HepG2 (cell line): ENCODE measurements around the gene ERLIN1. TPM values are rescaled to one million over a fixed set of nuclear protein-coding genes. Genes with fewer than 3 reads are reported as not detected.

ENCODE experiments used
- ARNT2 ChIP-seq: sonication (generic); formaldehyde crosslinking; IDR thresholded peaks from 2 replicates; pipeline ENCODE4 v1.8.0; 2022; ENCODE audit warnings: mild to moderate bottlenecking, low read depth, missing genetic modification reagents, moderate library complexity
- ATF7-NPFF ChIP-seq: sonication (generic); formaldehyde crosslinking; IDR thresholded peaks from 2 replicates; pipeline ENCODE4 v1.8.1; 2023; ENCODE audit warnings: mild to moderate bottlenecking, low read depth, missing genetic modification reagents, moderate library complexity
- CBFB ChIP-seq: sonication (generic); formaldehyde crosslinking; IDR thresholded peaks from 2 replicates; pipeline ENCODE4 v1.4.0; 2020; ENCODE audit warnings: missing genetic modification reagents
- CHD2 ChIP-seq: IDR thresholded peaks from 2 replicates; pipeline ENCODE4 v1.6.1; 2011; ENCODE audit warnings: low read depth, low read length, improper control_type of control experiment
- HOXD1 ChIP-seq: sonication (generic); formaldehyde crosslinking; IDR thresholded peaks from 2 replicates; pipeline ENCODE4 v1.5.0; 2020; ENCODE audit warnings: missing genetic modification reagents
- NONO ChIP-seq, 2 experiments: fragments of 450-650 bp in 1 of 2; sonication (generic) in 1 of 2; formaldehyde crosslinking in 1 of 2; IDR thresholded peaks in 1 of 2; conservative IDR thresholded peaks in 1 of 2; 2 replicates each; pipeline versions ENCODE4 v1.6.1 to v1.8.0; 2017 to 2022; ENCODE audit warnings: mild to moderate bottlenecking in 1 of 2, missing genetic modification reagents in 1 of 2, moderate library complexity in 1 of 2
- TMF1 ChIP-seq: sonication (generic); formaldehyde crosslinking; IDR thresholded peaks from 2 replicates; pipeline ENCODE4 v1.8.1; 2022; ENCODE audit warnings: low read depth, missing genetic modification reagents
- ZEB1 ChIP-seq: IDR thresholded peaks from 2 replicates; pipeline ENCODE4 v1.6.1; 2012; ENCODE audit warnings: mild to moderate bottlenecking, low read depth, inconsistent platforms; ENCODE audit not compliant: insufficient replicate concordance
- ZNF224 ChIP-seq: sonication (generic); formaldehyde crosslinking; IDR thresholded peaks from 2 replicates; pipeline ENCODE4 v1.5.0; 2020; ENCODE audit warnings: mild to moderate bottlenecking, missing genetic modification reagents
- ZNF3 ChIP-seq: IDR thresholded peaks from 2 replicates; pipeline ENCODE4 v1.7.0; 2017; ENCODE audit warnings: inconsistent platforms
- ZNF550 ChIP-seq: sonication (generic); formaldehyde crosslinking; IDR thresholded peaks from 2 replicates; pipeline ENCODE4 v1.4.0; 2020; ENCODE audit warnings: mild to moderate bottlenecking, missing genetic modification reagents, borderline replicate concordance
- ZNF619 ChIP-seq: sonication (generic); formaldehyde crosslinking; IDR thresholded peaks from 2 replicates; pipeline ENCODE4 v1.4.0; 2020; ENCODE audit warnings: mild to moderate bottlenecking, missing genetic modification reagents
- ZNF629 ChIP-seq: sonication (generic); formaldehyde crosslinking; conservative IDR thresholded peaks from 2 replicates; pipeline ENCODE4 v1.5.0; 2020; ENCODE audit warnings: missing genetic modification reagents
- ZNF670 ChIP-seq: sonication (generic); formaldehyde crosslinking; IDR thresholded peaks from 2 replicates; pipeline ENCODE4 v1.8.0; 2022; ENCODE audit warnings: mild to moderate bottlenecking, missing genetic modification reagents, borderline replicate concordance
- ZNF790 ChIP-seq: sonication (generic); formaldehyde crosslinking; IDR thresholded peaks from 2 replicates; pipeline ENCODE4 v1.8.0; 2022; ENCODE audit warnings: missing genetic modification reagents, mild to moderate bottlenecking, borderline replicate concordance
- polyA plus RNA-seq, 8 experiments: library from polyadenylated mRNA; depleted of rRNA in 3 of 8; stranded (reverse) in 7 of 8; unstranded in 1 of 8; fragments of >200 nt; fragmentation: Illumina TruSeq in 4 of 8; extraction: Trizol in 4 of 8; gene quantifications; 2 replicates each; pipeline versions ENCODE4 v1.2.1 to v1.2.3, GENCODE V29; 2011 to 2016; ENCODE audit warnings: low read depth in 4 of 8, missing spikeins in 1 of 8, mixed read lengths in 1 of 8; ENCODE audit not compliant: insufficient read depth in 1 of 8
- total RNA-seq, 5 experiments: library from RNA; depleted of rRNA; stranded (reverse); fragments of >200 nt; fragmentation: Illumina TruSeq; extraction: Trizol; gene quantifications; 2 replicates each; pipeline ENCODE4 v1.2.3, GENCODE V29; 2016; ENCODE audit warnings: low read depth in 1 of 5
- TF ChIP-seq, protein P1 (sequence below): sonication (generic); formaldehyde crosslinking; IDR thresholded peaks from 2 replicates; pipeline ENCODE4 v1.4.0; 2020; ENCODE audit warnings: missing genetic modification reagents, borderline replicate concordance
- TF ChIP-seq, protein P2 (sequence below): sonication (generic); formaldehyde crosslinking; IDR thresholded peaks from 2 replicates; pipeline ENCODE4 v1.4.0; 2020; ENCODE audit warnings: missing genetic modification reagents, low read depth, mild to moderate bottlenecking, borderline replicate concordance
- TF ChIP-seq, protein P3 (sequence below): sonication (generic); formaldehyde crosslinking; IDR thresholded peaks from 2 replicates; pipeline ENCODE4 v1.4.0; 2020; ENCODE audit warnings: missing genetic modification reagents
- TF ChIP-seq, protein P4 (sequence below): sonication (generic); formaldehyde crosslinking; IDR thresholded peaks from 2 replicates; pipeline ENCODE4 v1.5.1; 2020; ENCODE audit warnings: missing genetic modification reagents, mild to moderate bottlenecking, borderline replicate concordance

ERLIN1 gene
- total and polyA plus RNA-seq, 2 of the 13 experiments (the other 11 are each of a cell fraction or from before 2014, with no cell fraction given): 56.8 to 69.3 TPM

DNA sequence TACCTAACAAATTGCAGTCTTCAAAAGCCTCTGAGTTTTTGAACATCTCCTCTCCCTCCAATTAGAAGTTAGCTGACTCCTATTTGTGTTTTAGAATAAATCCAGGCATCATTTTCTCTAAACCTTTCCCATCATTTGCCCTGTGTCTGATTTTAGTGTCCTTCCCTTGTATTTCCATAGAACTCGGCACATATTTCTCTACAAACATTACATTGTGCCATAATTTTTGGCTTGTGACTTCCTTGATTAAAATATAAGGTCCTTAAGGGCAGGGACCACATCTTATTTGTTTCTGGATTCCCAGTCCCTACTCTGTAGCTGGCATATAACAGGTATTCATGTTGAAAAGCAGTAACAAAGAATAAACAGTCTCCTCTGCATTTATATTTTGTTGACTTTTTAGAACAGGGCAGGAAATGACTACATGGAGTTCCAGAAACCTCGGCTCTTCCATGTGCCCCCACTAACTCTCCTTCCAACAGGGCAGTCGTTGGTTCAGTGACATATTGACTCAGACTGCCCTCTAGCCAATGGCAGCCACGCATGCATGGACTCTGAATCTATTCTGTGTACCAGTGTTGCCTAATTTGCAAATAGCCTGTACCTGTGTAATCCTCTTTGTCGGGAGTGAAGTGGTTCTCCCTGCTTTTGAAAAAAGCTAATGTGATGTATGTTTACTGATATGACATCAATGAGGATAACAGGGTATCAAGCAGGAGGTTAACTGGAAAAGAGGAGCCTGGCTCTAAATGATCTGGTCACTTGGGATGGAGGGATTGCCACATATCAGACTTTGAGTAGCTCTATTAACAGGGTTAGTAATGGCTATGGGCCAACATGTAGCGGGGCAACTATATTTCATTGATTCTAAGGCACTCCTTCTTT, 84.4 kb downstream of the ERLIN1 start (continued):
- TF ChIP-seq, protein P1, sequence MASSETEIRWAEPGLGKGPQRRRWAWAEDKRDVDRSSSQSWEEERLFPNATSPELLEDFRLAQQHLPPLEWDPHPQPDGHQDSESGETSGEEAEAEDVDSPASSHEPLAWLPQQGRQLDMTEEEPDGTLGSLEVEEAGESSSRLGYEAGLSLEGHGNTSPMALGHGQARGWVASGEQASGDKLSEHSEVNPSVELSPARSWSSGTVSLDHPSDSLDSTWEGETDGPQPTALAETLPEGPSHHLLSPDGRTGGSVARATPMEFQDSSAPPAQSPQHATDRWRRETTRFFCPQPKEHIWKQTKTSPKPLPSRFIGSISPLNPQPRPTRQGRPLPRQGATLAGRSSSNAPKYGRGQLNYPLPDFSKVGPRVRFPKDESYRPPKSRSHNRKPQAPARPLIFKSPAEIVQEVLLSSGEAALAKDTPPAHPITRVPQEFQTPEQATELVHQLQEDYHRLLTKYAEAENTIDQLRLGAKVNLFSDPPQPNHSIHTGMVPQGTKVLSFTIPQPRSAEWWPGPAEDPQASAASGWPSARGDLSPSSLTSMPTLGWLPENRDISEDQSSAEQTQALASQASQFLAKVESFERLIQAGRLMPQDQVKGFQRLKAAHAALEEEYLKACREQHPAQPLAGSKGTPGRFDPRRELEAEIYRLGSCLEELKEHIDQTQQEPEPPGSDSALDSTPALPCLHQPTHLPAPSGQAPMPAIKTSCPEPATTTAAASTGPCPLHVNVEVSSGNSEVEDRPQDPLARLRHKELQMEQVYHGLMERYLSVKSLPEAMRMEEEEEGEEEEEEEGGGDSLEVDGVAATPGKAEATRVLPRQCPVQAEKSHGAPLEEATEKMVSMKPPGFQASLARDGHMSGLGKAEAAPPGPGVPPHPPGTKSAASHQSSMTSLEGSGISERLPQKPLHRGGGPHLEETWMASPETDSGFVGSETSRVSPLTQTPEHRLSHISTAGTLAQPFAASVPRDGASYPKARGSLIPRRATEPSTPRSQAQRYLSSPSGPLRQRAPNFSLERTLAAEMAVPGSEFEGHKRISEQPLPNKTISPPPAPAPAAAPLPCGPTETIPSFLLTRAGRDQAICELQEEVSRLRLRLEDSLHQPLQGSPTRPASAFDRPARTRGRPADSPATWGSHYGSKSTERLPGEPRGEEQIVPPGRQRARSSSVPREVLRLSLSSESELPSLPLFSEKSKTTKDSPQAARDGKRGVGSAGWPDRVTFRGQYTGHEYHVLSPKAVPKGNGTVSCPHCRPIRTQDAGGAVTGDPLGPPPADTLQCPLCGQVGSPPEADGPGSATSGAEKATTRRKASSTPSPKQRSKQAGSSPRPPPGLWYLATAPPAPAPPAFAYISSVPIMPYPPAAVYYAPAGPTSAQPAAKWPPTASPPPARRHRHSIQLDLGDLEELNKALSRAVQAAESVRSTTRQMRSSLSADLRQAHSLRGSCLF: no peak
- no peak for TF ChIP-seq ARNT2
- TF ChIP-seq TMF1 (CRISPR knock-in tag): no peak
- no peak for TF ChIP-seq ATF7-NPFF
- TF ChIP-seq NONO (IDR thresholded peaks at IDR 0.05): no peak
- TF ChIP-seq NONO (CRISPR knock-in tag; conservative IDR thresholded peaks at IDR 0.05): peak; percentile 91
- TF ChIP-seq ZNF629 (CRISPR knock-in tag): peak; percentile 57
- TF ChIP-seq CHD2: no peak
- TF ChIP-seq ZNF670: peak; percentile 71; the same call in 1 of the 2 replicates
- TF ChIP-seq ZNF619 (CRISPR knock-in tag): no peak
- no peak for TF ChIP-seq ZNF224 (CRISPR knock-in tag)
- no peak for TF ChIP-seq ZNF3
- TF ChIP-seq HOXD1: peak; percentile 71; the same call in 1 of the 2 replicates
- TF ChIP-seq, protein P2, sequence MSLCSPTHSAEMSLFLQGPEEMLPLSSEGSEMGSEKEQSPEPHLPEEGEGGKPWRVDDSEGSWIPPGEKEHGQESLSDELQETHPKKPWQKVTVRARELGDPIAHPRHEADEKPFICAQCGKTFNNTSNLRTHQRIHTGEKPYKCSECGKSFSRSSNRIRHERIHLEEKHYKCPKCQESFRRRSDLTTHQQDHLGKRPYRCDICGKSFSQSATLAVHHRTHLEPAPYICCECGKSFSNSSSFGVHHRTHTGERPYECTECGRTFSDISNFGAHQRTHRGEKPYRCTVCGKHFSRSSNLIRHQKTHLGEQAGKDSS: no peak
- TF ChIP-seq, protein P3, sequence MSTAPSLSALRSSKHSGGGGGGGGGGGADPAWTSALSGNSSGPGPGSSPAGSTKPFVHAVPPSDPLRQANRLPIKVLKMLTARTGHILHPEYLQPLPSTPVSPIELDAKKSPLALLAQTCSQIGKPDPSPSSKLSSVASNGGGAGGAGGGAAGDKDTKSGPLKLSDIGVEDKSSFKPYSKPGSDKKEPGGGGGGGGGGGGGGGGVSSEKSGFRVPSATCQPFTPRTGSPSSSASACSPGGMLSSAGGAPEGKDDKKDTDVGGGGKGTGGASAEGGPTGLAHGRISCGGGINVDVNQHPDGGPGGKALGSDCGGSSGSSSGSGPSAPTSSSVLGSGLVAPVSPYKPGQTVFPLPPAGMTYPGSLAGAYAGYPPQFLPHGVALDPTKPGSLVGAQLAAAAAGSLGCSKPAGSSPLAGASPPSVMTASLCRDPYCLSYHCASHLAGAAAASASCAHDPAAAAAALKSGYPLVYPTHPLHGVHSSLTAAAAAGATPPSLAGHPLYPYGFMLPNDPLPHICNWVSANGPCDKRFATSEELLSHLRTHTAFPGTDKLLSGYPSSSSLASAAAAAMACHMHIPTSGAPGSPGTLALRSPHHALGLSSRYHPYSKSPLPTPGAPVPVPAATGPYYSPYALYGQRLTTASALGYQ (CRISPR knock-in tag): peak; percentile 95
- TF ChIP-seq ZNF550 (CRISPR knock-in tag): no peak
- TF ChIP-seq ZNF790 (CRISPR knock-in tag): no peak
- TF ChIP-seq, protein P4, sequence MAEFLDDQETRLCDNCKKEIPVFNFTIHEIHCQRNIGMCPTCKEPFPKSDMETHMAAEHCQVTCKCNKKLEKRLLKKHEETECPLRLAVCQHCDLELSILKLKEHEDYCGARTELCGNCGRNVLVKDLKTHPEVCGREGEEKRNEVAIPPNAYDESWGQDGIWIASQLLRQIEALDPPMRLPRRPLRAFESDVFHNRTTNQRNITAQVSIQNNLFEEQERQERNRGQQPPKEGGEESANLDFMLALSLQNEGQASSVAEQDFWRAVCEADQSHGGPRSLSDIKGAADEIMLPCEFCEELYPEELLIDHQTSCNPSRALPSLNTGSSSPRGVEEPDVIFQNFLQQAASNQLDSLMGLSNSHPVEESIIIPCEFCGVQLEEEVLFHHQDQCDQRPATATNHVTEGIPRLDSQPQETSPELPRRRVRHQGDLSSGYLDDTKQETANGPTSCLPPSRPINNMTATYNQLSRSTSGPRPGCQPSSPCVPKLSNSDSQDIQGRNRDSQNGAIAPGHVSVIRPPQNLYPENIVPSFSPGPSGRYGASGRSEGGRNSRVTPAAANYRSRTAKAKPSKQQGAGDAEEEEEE: no peak; the same call in 1 of the 2 replicates
- peak; percentile 92 for TF ChIP-seq ZEB1
- peak; percentile 55; the same call in 1 of the 2 replicates for TF ChIP-seq CBFB (CRISPR knock-in tag)
